GM12874 (cell line): ENCODE measurements around the gene NARF.

ENCODE experiments used
- TF ChIP-seq, protein P1 (sequence below): IDR thresholded peaks from 2 replicates; pipeline ENCODE4 v1.5.1; 2011; ENCODE audit warnings: low read depth, mild to moderate bottlenecking, control low read depth, low read length, moderate library complexity; ENCODE audit not compliant: insufficient read depth

The NARF gene

DNA sequence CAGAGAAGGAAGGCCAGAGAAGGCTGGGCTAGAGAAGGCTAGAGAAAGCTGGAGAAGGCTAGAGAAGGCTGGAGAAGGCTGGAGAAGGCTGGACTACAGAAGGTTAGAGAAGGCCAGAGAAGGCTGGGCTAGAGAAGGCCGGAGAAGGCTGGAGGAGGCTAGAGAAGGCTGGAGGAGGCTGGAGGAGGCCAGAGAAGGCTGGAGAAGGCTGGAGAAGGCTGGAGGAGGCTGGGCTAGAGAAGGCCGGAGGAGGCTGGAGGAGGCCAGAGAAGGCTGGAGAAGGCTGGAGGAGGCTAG is 33.7 kb upstream of the NARF start:
- TF ChIP-seq, protein P1, sequence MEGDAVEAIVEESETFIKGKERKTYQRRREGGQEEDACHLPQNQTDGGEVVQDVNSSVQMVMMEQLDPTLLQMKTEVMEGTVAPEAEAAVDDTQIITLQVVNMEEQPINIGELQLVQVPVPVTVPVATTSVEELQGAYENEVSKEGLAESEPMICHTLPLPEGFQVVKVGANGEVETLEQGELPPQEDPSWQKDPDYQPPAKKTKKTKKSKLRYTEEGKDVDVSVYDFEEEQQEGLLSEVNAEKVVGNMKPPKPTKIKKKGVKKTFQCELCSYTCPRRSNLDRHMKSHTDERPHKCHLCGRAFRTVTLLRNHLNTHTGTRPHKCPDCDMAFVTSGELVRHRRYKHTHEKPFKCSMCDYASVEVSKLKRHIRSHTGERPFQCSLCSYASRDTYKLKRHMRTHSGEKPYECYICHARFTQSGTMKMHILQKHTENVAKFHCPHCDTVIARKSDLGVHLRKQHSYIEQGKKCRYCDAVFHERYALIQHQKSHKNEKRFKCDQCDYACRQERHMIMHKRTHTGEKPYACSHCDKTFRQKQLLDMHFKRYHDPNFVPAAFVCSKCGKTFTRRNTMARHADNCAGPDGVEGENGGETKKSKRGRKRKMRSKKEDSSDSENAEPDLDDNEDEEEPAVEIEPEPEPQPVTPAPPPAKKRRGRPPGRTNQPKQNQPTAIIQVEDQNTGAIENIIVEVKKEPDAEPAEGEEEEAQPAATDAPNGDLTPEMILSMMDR, result no peak

DNA sequence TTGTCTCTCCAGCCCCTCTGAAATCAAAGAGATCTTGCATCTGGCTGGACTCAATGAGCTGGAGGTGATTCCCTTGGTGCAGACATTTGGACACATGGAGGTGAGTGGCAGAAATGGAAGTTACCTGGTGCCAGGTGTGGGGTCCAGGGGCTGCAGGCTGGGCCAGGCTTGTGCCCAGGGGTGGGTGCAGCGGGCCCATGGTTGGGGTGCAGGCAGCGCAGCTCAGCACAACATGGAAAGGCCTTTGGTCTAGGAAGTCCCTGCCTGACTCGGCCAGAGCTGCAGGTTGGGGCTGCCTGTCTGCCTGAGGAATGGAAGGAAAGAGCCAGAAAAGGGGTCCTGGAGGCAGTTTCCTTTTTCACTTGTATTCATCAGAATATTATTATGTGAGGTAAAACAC is 30.0 kb upstream of the NARF start:
- TF ChIP-seq, protein P1, result no peak

DNA sequence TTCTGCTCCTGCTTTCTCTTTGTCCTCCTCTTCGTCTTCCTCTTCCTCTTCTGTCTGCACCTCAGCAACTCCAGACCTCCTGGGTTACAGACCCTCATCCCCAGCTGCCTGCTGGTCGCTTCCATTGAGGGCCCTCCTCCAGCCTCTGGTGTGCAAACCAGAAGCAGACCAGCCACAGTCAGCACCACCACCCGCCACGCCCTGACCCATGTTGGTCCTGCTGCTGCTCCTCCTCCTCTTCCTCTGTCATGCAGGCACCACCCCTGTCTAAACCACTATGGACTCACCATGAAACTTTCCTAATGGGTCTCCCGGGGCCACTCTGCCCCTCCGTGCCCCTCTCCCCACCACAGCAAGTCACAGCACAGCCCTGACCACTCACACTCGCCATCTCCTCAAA is 28.7 kb upstream of the NARF start:
- TF ChIP-seq, protein P1, result no peak

DNA sequence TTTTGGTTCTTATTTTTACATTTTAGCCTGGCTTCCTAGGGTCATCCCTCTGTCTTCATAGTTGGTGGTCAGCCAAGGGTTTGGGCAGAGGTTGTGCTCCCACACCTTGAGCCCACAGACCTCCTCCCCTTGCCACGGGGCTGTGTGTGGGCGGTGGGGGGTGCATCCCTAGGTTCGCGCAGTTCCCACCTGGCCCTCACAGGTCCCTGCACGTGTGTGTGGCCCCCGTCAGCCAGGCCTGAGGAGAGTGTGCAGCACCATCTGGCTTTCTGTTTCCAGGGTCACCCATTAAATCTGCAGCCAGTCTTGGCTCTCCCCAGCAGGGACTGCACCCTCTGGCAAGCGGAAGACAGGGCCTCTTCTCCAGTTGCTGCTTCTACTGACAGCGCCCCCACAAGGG is 26.5 kb upstream of the NARF start:
- TF ChIP-seq, protein P1, result no peak

DNA sequence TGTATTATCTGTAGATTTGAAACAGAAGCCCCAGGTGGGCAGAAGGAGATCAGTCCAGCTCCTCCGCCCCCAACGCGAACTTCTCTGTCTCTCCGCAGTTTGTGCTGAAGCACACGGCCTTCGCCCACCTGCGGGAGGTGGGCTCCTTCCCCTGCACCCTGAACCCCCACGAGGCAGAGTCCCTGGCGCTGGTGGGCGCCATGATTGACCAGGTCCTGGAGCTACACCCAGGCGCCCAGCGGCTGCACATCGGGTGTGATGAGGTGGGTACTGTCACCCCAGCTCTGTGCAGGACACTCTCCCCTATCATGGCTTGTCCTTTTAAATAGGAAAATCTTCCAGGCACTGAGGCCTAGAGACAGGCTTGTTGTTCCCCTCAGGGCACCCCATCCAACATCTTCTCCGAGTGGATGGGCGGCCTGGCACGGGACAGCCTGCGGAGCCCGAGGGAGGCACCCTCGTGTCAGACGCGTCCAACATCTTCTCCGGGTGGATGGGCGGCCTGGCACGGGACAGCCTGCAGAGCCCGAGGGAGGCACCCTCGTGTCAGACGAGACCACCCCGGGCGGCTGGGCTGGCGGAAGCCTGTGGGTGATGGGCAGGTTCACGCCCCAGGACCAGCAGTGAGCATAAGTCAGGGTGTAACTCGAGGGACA is 24.9 kb upstream of the NARF start:
- TF ChIP-seq, protein P1, result no peak

DNA sequence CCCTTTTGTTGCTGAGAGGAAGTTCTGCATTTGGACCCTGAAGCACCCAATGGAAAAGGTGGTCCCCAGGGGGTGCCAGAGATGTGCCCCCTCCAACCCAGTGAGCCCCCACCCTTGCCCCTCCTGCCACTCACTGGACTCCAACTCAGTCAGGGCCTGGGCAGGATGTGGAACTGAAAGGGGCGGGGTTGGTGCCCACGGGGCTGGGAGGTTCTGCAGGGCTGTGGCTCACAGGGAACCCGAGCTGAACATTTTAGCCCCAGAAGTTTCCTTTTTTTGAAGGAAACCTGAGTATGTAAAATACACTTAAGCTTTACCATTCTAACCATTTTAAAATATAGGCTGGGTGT is 24.4 kb upstream of the NARF start:
- TF ChIP-seq, protein P1, result no peak

DNA sequence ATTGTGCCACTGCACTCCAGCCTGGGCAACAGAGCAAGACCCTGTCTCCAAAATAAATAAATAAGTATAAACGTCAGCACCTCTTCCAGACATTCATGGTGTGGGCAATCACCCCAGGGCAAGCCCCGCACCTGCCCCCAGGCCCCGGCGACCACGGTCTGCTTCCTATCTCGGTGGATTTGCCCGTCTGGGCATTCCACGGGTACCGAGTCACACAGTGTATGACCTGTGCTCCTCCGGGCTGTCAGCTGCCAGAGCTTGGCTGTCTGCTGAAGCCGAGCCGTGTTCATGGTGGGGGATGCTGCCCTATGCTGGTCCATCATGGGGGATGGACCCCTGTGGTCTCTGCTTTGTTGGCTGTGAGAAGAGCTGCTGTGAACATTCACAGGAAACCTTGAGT is 23.4 kb upstream of the NARF start:
- TF ChIP-seq, protein P1, result no peak
